GM21360 (cell line): ENCODE measurements around the gene DMAP1.
"Not testable (repeated sequence)": the region's sequence is repeated elsewhere in the genome, so short reads cannot be mapped to it uniquely, and the experiment has no call there.

Source experiments
- ATAC-seq: cut with Tn5 transposase; IDR thresholded peaks from one replicate; pipeline ENCODE4 v1.9.1; 2021; ENCODE audit warnings: mild to moderate bottlenecking, moderate library complexity; ENCODE audit not compliant: unreplicated experiment

The DMAP1 gene

GRCh38 chr1:44213222-44214112 lies at the start of gene DMAP1:
TSS of gene DMAP1 (plus strand) at chr1:44213471. CDS start at chr1:44213754, 283 bp downstream.
- ATAC-seq, result peak; percentile 62

- no peak for ATAC-seq
Measured at GRCh38 chr1:44168520-44169098, 44.7 kb upstream of the DMAP1 start.

GRCh38 chr1:44170281-44170823 lies 42.9 kb upstream of the DMAP1 start:
- no peak for ATAC-seq

- ATAC-seq, result no peak
Measured at GRCh38 chr1:44174630-44175029, 38.6 kb upstream of the DMAP1 start.

- no peak for ATAC-seq
Measured at GRCh38 chr1:44200336-44200735, 12.9 kb upstream of the DMAP1 start.

- ATAC-seq, result not testable (repeated sequence)
Measured at GRCh38 chr1:44206545-44206944, 6.7 kb upstream of the DMAP1 start.

GRCh38 chr1:44208226-44208625 lies 5.0 kb upstream of the DMAP1 start:
- ATAC-seq, result no peak

GRCh38 chr1:44210595-44210994 lies 2.7 kb upstream of the DMAP1 start:
- ATAC-seq, result no peak

- peak; percentile 17 for ATAC-seq
Measured at GRCh38 chr1:44212355-44213221, 683 bp upstream of the DMAP1 start.

- no peak for ATAC-seq
Measured at GRCh38 chr1:44217809-44218410, 4.6 kb downstream of the DMAP1 start.

- no peak for ATAC-seq
Measured at GRCh38 chr1:44218503-44219300, 5.4 kb downstream of the DMAP1 start.

- ATAC-seq, result no peak
Measured at GRCh38 chr1:44219301-44219626, 6.0 kb downstream of the DMAP1 start.

- no peak for ATAC-seq
Measured at GRCh38 chr1:44220001-44220751, 6.9 kb downstream of the DMAP1 start.

GRCh38 chr1:44220755-44221154 lies 7.5 kb downstream of the DMAP1 start:
- ATAC-seq, result no peak

- ATAC-seq, result no peak
Measured at GRCh38 chr1:44221769-44222168, 8.5 kb downstream of the DMAP1 start.

- ATAC-seq, result no peak
Measured at GRCh38 chr1:44222397-44223186, 9.3 kb downstream of the DMAP1 start.

- ATAC-seq, result no peak
Measured at GRCh38 chr1:44223187-44223610, 9.9 kb downstream of the DMAP1 start.

GRCh38 chr1:44225761-44226160 lies 12.5 kb downstream of the DMAP1 start:
- ATAC-seq, result no peak
